Prostate gland (tissue), 2 donors: ENCODE measurements around the gene CMTM8. TPM values are rescaled to one million over a fixed set of nuclear protein-coding genes. Genes with fewer than 3 reads are reported as not detected.

Source experiments
- DNase-seq: peaks from one replicate; pipeline ENCODE4 v3.0.0-alpha.2; 2019; ENCODE audit warnings: low spot score
- H3K27ac ChIP-seq, 2 donors: fragments of 200-600 bp; sonication (generic); 2 replicates each; pipeline ENCODE4 v1.5.1; 2017 to 2019
- H3K27me3 ChIP-seq: fragments of 200-600 bp; sonication (generic); replicated peaks from 2 replicates; pipeline ENCODE4 v1.5.1; 2019; ENCODE audit not compliant: insufficient read depth
- H3K36me3 ChIP-seq, 2 donors: fragments of 200-600 bp; sonication (generic); 1 replicate in 1 of 2; 2 replicates in 1 of 2; pipeline versions ENCODE4 v1.5.1 to v1.8.1; 2017 to 2019
- H3K4me1 ChIP-seq: fragments of 200-600 bp; sonication (generic); replicated peaks from 2 replicates; pipeline ENCODE4 v1.5.1; 2019
- H3K4me3 ChIP-seq, 2 donors: fragments of 200-600 bp; sonication (generic); 2 replicates each; pipeline ENCODE4 v1.5.1; 2017 to 2019
- H3K9me3 ChIP-seq: fragments of 200-600 bp; sonication (generic); 2 replicates; pipeline ENCODE4 v1.5.1; 2017
- CTCF ChIP-seq, 4 experiments: fragments of 200-600 bp in 2 of 4; fragments of 450-650 bp in 2 of 4; sonication (generic) in 2 of 4; IDR thresholded peaks; 1 replicate in 3 of 4; 2 replicates in 1 of 4; pipeline ENCODE4 v1.5.1; 2016 to 2019; ENCODE audit warnings: antibody characterized with exemption in 4 of 4, mild to moderate bottlenecking in 2 of 4, moderate library complexity in 2 of 4
- POLR2A ChIP-seq: fragments of 450-650 bp; IDR thresholded peaks from one replicate; pipeline ENCODE4 v1.6.1; 2016; ENCODE audit warnings: antibody characterized with exemption, mild to moderate bottlenecking
- POLR2AphosphoS5 ChIP-seq: sonication (generic); formaldehyde crosslinking; IDR thresholded peaks from one replicate; pipeline ENCODE4 v1.6.1; 2017; ENCODE audit warnings: antibody characterized with exemption
- WGBS: methylation state at CpG from one replicate; pipeline ENCODE4 v1.1.5; 2018; 5-methylcytosine and 5-hydroxymethylcytosine counted together
- intact Hi-C: fragments of 100-400 bp; cut with DNase I; formaldehyde crosslinking; loops from one replicate; pipeline ENCODE4 v1.14.2; 2022
- total RNA-seq, 2 donors: library from RNA; depleted of rRNA; stranded (reverse); fragments of >200 nt; gene quantifications; one replicate each; pipeline ENCODE4 v1.1.0, GENCODE V29; 2016

The CMTM8 gene
- total RNA-seq, 2 donors from 2014 or later, result 28.8 to 30.3 TPM

- H3K4me3 ChIP-seq, result no peak overlapping the region
- 100% methylated on average over 1 of the region's 1 CpG for WGBS
- no peaks in the 10 kb centered on the region for H3K9me3 ChIP-seq
- intact Hi-C loops, result no loop called here
- H3K27ac ChIP-seq, result no peak overlapping the region
- no peaks in the 10 kb centered on the region for H3K36me3 ChIP-seq
- no peaks in the 10 kb centered on the region for H3K27me3 ChIP-seq
- DNase-seq, result no peak
- TF ChIP-seq POLR2A (no peak), CTCF (IDR thresholded peaks at IDR 0.05) (no peak), POLR2AphosphoS5 (no peak)
- H3K4me1 ChIP-seq, result no peaks in the 10 kb centered on the region
Measured at GRCh38 chr3:32202496-32202895, 36.0 kb upstream of the CMTM8 start.

GRCh38 chr3:32203854-32204253 lies 34.6 kb upstream of the CMTM8 start:
- Histone ChIP-seq H3K36me3 (no peaks in the 10 kb centered on the region), H3K4me1 (no peaks in the 10 kb centered on the region), H3K27ac (no peak overlapping the region), H3K4me3 (no peak overlapping the region), H3K27me3 (no peaks in the 10 kb centered on the region), H3K9me3 (no peaks in the 10 kb centered on the region)
- intact Hi-C loops, result no loop called here
- TF ChIP-seq POLR2AphosphoS5, result no peak
- TF ChIP-seq CTCF (IDR thresholded peaks at IDR 0.05), result no peak
- TF ChIP-seq POLR2A, result no peak
- DNase-seq, result no peak

- Histone ChIP-seq H3K9me3 (no peaks in the 10 kb centered on the region), H3K27me3 (no peaks in the 10 kb centered on the region), H3K4me3 (no peak overlapping the region), H3K4me1 (no peaks in the 10 kb centered on the region), H3K27ac (no peak overlapping the region), H3K36me3 (no peaks in the 10 kb centered on the region)
- intact Hi-C loops, result no loop called here
- no peak for TF ChIP-seq CTCF (IDR thresholded peaks at IDR 0.05)
- no peak for TF ChIP-seq POLR2AphosphoS5
- TF ChIP-seq POLR2A, result no peak
- WGBS, result 92% methylated on average over 4 of the region's 4 CpGs
- DNase-seq, result no peak
Measured at GRCh38 chr3:32208447-32208846, 30.0 kb upstream of the CMTM8 start.

GRCh38 chr3:32215185-32215584 lies 23.3 kb upstream of the CMTM8 start:
- TF ChIP-seq POLR2A (no peak), CTCF (IDR thresholded peaks at IDR 0.05) (no peak), POLR2AphosphoS5 (no peak)
- WGBS, result 94% methylated on average over 2 of the region's 2 CpGs
- Histone ChIP-seq H3K4me3 (no peak overlapping the region), H3K4me1 (no peaks in the 10 kb centered on the region), H3K36me3 (no peaks in the 10 kb centered on the region), H3K9me3 (no peaks in the 10 kb centered on the region), H3K27me3 (no peaks in the 10 kb centered on the region), H3K27ac (no peak overlapping the region)
- DNase-seq, result no peak
- intact Hi-C loops, result no loop called here

- H3K27me3 ChIP-seq, result no peaks in the 10 kb centered on the region
- WGBS, result 61% methylated on average over 10 of the region's 10 CpGs
- no peak overlapping the region for H3K4me3 ChIP-seq
- H3K9me3 ChIP-seq, result no peaks in the 10 kb centered on the region
- DNase-seq, result no peak
- H3K27ac ChIP-seq, result no peak overlapping the region
- no peaks in the 10 kb centered on the region for H3K4me1 ChIP-seq
- intact Hi-C loops, result no loop called here
- TF ChIP-seq CTCF (IDR thresholded peaks at IDR 0.05) (no peak), POLR2A (no peak), POLR2AphosphoS5 (no peak)
- H3K36me3 ChIP-seq, result no peaks in the 10 kb centered on the region
Measured at GRCh38 chr3:32216172-32216783, 22.2 kb upstream of the CMTM8 start.
